ENCODE data around the gene SH3PXD2A.

DNA sequence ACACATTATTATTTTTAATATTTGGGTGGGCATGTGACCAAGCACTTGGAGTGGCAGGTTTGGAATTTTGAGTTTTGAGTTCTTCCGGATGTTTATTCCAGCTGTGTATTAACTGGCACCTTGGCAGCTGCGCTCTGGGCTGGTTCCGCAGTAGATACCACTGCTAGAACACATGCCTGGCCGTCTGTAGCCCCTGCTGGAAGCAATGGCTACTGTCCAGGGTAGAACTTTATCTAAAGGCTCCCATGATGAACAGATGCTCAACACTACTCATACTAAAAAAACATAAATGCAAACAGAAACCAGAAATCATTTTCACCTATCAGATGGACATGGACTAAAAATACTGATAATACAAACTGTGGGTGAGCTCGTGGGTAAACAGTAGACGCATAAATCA, 19.4 kb upstream of the SH3PXD2A start:
- TF ChIP-seq GATA3 (IDR thresholded peaks at IDR 0.05; ENCODE audit: low read depth, low read length) (no peak), GATA2 (IDR thresholded peaks at IDR 0.05; ENCODE audit: low read depth, low read length) (peak; percentile 47)

All from SH-SY5Y (cell line).